Activated naive CD4-positive, alpha-beta T cell treated with anti-CD3 and anti-CD28 coated beads for 36 hours (primary cell): Measurements from ENCODE around the gene RPP21. TPM values are rescaled to one million over a fixed set of nuclear protein-coding genes. Genes with fewer than 3 reads are reported as not detected.

Source experiments
- CTCF ChIA-PET: fragments of 350-600 bp; sonication (Branson Sonifier 250); formaldehyde crosslinking; loops from one replicate; lab custom pipeline; 2021; ENCODE audit warnings: antibody characterized with exemption; lab: Charles Lee
- DNase-seq: peaks from one replicate; pipeline ENCODE4 v3.0.0-alpha.2; 2020
- H3K27ac Mint-ChIP-seq: one replicate; pipeline ENCODE4 v1.8.0; 2021; ENCODE audit warnings: mild to moderate bottlenecking, mixed read lengths
- H3K27me3 Mint-ChIP-seq: one replicate; pipeline ENCODE4 v1.8.0; 2021; ENCODE audit warnings: low read depth, mixed read lengths
- H3K36me3 Mint-ChIP-seq: one replicate; pipeline ENCODE4 v1.8.0; 2021; ENCODE audit warnings: low read depth, mixed read lengths
- H3K4me1 Mint-ChIP-seq: one replicate; pipeline ENCODE4 v1.8.0; 2021; ENCODE audit warnings: low read depth, mixed read lengths
- H3K4me3 Mint-ChIP-seq: one replicate; pipeline ENCODE4 v1.8.0; 2021; ENCODE audit warnings: mild to moderate bottlenecking, moderate library complexity, mixed read lengths
- H3K9me3 Mint-ChIP-seq: one replicate; pipeline ENCODE4 v1.8.0; 2021; ENCODE audit warnings: mixed read lengths
- intact Hi-C: fragments of 100-400 bp; cut with micrococcal nuclease; formaldehyde crosslinking; loops from one replicate; pipeline ENCODE4 v1.15.1; 2023
- total RNA-seq, 2 experiments: library from RNA; stranded (reverse); gene quantifications; one replicate each; pipeline ENCODE4 v1.2.3, GENCODE V29; 2021

The RPP21 gene
- 10 to 100 TPM; 44.8 to 45.0 TPM for total RNA-seq

DNA sequence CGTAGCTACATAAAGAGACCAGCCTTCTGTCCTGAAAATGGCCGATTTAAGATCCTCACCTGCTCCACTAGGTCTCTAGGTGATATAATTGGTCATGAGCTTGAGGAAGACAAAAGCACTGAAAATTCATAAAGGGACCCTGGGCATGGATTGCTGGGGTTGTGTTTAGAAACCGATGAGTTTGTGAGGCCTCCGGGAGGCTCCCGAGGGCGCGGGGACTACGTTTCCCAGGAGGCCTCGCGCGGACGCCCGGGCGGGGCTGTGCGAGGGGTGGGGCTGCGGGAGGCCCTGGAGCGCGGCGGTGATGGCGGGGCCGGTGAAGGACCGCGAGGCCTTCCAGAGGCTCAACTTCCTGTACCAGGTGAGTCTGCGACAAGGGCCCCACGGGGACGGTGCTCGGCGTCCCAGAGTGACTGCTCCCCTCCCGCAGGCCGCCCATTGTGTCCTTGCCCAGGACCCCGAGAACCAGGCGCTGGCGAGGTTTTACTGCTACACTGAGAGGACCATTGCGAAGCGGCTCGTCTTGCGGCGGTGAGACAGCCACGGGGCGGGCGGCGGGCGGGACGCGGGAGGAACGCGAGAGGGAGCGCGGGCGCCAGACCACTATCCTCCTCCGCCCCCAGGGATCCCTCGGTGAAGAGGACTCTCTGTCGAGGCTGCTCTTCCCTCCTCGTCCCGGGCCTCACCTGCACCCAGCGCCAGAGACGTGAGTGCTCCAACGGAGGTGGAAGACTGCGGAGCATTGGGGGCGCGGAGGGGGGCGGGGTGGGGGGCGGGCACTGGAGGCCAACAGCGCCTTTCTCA, at the start of gene RPP21:
Gene RPP21, plus strand, starts transcription at position 289 of the 804 bp plus-strand sequence. Its CDS starts 16 bp downstream, at position 305.
- intact Hi-C loops = loop anchor here (1.0 to 10.0 kb wide), 6 partner anchors 19 to 810 kb away; partner anchors contain the start of genes CCHCR1, GNL1, PRR3 and TCF19
- H3K36me3 Mint-ChIP-seq = peaks cover 24% of the 10 kb centered on the region
- DNase-seq = peak; percentile 94
- H3K27ac Mint-ChIP-seq = peak within 1 kb of the TSS; percentile 86
- no peaks in the 10 kb centered on the region for H3K9me3 Mint-ChIP-seq
- H3K4me3 Mint-ChIP-seq = peak within 1 kb of the TSS; percentile 87
- no peaks in the 10 kb centered on the region for H3K27me3 Mint-ChIP-seq
- CTCF ChIA-PET = interaction anchor here (0.6 kb wide), 1 partner anchor 1212 kb away, joined by 4 read pairs; no protein-coding TSS in a partner anchor
- H3K4me1 Mint-ChIP-seq = peaks cover 38% of the 10 kb centered on the region

DNA sequence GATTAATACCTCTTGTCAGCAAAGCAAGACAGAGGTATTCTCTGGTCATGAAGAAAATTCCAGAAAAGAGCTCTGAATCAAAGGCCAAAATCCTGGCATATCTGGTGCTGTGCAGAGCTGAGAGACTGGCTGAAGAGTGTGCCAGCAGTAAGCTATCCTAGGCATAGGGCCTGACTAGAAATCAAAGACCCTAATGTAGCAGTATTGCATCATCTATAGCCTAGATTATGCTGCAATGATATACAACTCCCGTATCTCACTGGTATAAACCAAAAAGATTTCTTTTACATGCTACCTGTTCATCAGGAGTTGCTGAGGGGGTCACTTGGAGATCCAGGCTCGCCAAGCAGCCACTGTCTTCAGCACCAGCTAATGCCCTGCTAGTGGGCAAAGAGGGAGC, 49.1 kb upstream of the RPP21 start:
- Mint-ChIP-seq H3K4me3 (no peak overlapping the region), H3K36me3 (peaks cover 36% of the 10 kb centered on the region), H3K4me1 (peaks cover 2% of the 10 kb centered on the region), H3K27ac (no peak overlapping the region), H3K9me3 (peaks cover 8% of the 10 kb centered on the region), H3K27me3 (no peaks in the 10 kb centered on the region)
- intact Hi-C loops = no loop called here
- no peak for DNase-seq
- CTCF ChIA-PET = interaction anchor here (1.1 kb wide), 1 partner anchor 17 kb away, joined by 3 read pairs; no protein-coding TSS in a partner anchor

DNA sequence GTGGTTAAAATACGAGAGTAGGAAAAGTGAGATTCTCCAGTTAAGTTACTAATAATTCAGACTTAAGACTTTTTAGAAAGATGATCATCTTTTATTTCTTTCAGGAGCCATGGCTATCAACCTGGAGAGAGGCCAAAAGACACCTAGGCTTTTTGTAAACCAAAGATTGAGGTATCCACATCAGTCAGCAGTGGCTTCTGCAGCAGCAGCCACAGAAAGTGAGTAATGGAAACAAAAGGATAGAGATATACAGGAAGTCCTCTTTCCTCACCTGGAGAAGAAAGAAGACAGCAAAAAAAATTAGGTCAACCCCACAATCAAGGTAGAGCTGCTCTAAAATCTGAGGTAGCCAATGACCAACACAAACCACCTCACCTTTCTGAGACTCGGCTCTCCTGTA, 41.0 kb upstream of the RPP21 start:
- peaks cover 69% of the 10 kb centered on the region for H3K36me3 Mint-ChIP-seq
- H3K27me3 Mint-ChIP-seq = no peaks in the 10 kb centered on the region
- peaks cover 15% of the 10 kb centered on the region for H3K9me3 Mint-ChIP-seq
- H3K4me1 Mint-ChIP-seq = peaks cover 40% of the 10 kb centered on the region
- DNase-seq = no peak
- H3K27ac Mint-ChIP-seq = no peak overlapping the region
- intact Hi-C loops = no loop called here
- CTCF ChIA-PET = no interaction called here
- no peak overlapping the region for H3K4me3 Mint-ChIP-seq

GRCh38 chr6:30311101-30311500, 33.9 kb upstream of the RPP21 start:
- Mint-ChIP-seq H3K4me3 (no peak overlapping the region), H3K27me3 (no peaks in the 10 kb centered on the region), H3K36me3 (peaks cover 57% of the 10 kb centered on the region), H3K27ac (no peak overlapping the region), H3K9me3 (no peaks in the 10 kb centered on the region), H3K4me1 (peaks cover 29% of the 10 kb centered on the region)
- intact Hi-C loops = no loop called here
- DNase-seq = no peak
- CTCF ChIA-PET = no interaction called here

DNA sequence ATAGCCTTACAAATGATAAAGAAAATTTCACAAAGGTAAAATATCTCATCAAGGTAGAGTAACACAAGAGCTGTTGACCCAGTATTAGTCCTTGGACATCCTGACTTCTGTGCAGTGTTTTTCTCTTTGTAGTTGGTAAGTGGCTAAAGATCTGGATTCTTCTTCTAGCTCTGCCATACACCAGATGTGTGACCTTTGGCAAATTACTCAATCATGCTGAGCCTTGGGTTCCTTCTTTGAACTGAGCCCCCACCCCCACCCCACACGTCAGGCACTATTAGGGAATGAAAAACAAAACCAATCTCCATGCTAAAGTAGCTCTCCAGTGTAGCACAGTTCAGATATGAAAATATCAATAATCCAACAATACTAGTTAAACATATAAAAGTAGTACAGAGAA, 33.3 kb upstream of the RPP21 start:
- intact Hi-C loops = no loop called here
- DNase-seq = no peak
- Mint-ChIP-seq H3K27me3 (no peaks in the 10 kb centered on the region), H3K4me1 (peaks cover 28% of the 10 kb centered on the region), H3K36me3 (peaks cover 55% of the 10 kb centered on the region), H3K4me3 (no peak overlapping the region), H3K9me3 (no peaks in the 10 kb centered on the region), H3K27ac (no peak overlapping the region)
- CTCF ChIA-PET = no interaction called here

DNA sequence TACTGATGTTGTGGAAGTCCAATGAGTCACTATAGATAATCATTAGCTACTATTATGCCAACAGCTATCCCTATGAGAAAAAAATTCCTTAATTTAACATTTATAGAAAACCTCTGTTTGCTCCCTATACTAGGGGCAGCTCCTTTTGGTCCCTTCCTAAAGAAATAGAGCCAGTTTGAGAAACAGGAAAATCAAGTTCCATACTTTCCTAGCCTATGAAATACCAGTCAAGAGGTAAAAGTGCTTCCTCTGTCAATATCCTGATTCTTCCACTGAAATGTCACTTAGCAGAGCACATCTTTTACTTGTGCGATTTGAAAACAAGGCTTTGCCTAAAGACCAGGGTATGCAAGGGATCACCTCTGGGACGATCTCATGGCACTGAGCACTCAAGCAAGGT, 32.7 kb upstream of the RPP21 start:
- H3K9me3 Mint-ChIP-seq = no peaks in the 10 kb centered on the region
- DNase-seq = no peak
- CTCF ChIA-PET = no interaction called here
- H3K27ac Mint-ChIP-seq = no peak overlapping the region
- H3K27me3 Mint-ChIP-seq = no peaks in the 10 kb centered on the region
- H3K4me1 Mint-ChIP-seq = peaks cover 23% of the 10 kb centered on the region
- intact Hi-C loops = no loop called here
- H3K4me3 Mint-ChIP-seq = no peak overlapping the region
- H3K36me3 Mint-ChIP-seq = peaks cover 52% of the 10 kb centered on the region

- Mint-ChIP-seq H3K27ac (no peak overlapping the region), H3K27me3 (no peaks in the 10 kb centered on the region), H3K4me1 (peaks cover 27% of the 10 kb centered on the region), H3K4me3 (no peak overlapping the region), H3K9me3 (no peaks in the 10 kb centered on the region), H3K36me3 (peaks cover 46% of the 10 kb centered on the region)
- CTCF ChIA-PET = no interaction called here
- no peak for DNase-seq
- intact Hi-C loops = no loop called here
Observed at GRCh38 chr6:30312676-30313321, 32.2 kb upstream of the RPP21 start.

DNA sequence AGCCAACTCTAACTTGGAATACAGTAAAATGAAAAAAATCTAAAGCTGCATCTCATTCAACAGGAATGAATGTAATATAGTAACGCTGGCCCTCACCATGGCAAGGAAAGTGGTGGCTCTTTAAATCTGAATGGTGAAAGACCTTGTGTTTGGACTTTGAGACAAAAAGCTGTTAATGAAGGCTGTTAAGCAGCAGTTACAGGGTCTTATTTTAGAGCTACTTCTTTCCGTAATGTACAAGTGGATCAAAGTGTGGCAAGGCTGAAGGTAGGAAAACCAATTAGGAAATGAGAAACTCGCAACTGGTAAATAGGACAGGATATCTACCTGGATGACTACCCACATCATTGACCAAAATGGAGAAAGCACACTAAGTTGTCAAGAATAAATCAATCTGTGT, 29.8 kb upstream of the RPP21 start:
- no peak for DNase-seq
- peaks cover 38% of the 10 kb centered on the region for H3K36me3 Mint-ChIP-seq
- peaks cover 36% of the 10 kb centered on the region for H3K4me1 Mint-ChIP-seq
- no peaks in the 10 kb centered on the region for H3K9me3 Mint-ChIP-seq
- CTCF ChIA-PET = interaction anchor here (1.2 kb wide), 1 partner anchor 43 kb away, joined by 3 read pairs; no protein-coding TSS in a partner anchor
- no peak overlapping the region for H3K4me3 Mint-ChIP-seq
- H3K27ac Mint-ChIP-seq = no peak overlapping the region
- H3K27me3 Mint-ChIP-seq = no peaks in the 10 kb centered on the region
- intact Hi-C loops = no loop called here

DNA sequence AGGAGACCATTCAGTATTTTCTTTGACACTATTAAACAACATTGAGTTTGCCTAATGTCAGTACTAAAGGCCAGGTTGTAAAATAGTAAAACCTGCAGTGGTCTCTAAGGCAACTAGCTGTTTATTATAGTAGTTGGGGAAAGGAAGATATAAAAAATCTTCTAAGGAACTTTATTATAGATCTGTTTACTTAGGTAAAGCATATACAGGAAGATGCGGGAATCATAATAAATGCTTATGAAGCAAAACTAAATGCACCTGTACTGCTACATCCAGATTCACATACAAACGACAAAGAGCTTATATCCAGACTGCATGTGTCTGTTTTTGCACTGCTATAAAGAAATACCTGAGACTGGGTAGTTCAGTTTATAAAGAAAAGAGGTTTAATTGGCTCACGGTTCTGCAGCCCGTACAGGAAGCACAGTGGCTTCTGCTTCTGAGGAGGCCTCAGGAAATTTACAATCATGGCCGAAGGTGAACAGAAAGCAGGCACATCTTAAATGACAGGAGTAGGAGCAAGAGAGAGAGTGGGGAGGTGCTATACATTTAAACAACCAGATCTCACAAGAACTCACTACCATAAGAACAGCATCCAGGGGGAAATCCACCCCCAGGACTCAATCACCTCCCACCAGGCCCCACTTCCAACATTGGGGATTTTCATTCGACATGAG, 26.9 kb upstream of the RPP21 start:
- DNase-seq = no peak
- Mint-ChIP-seq H3K4me1 (peaks cover 56% of the 10 kb centered on the region), H3K27me3 (no peaks in the 10 kb centered on the region), H3K36me3 (peaks cover 37% of the 10 kb centered on the region), H3K4me3 (no peak overlapping the region), H3K27ac (no peak overlapping the region), H3K9me3 (no peaks in the 10 kb centered on the region)
- intact Hi-C loops = no loop called here
- CTCF ChIA-PET = interaction anchor here (1.2 kb wide), 1 partner anchor 99 kb away, joined by 3 read pairs; no protein-coding TSS in a partner anchor

GRCh38 chr6:30319146-30319835, 25.7 kb upstream of the RPP21 start:
- CTCF ChIA-PET = no interaction called here
- H3K4me3 Mint-ChIP-seq = no peak overlapping the region
- peaks cover 28% of the 10 kb centered on the region for H3K36me3 Mint-ChIP-seq

GRCh38 chr6:30321692-30322388, 23.1 kb upstream of the RPP21 start:
- no peak overlapping the region for H3K4me3 Mint-ChIP-seq
- peaks cover 72% of the 10 kb centered on the region for H3K4me1 Mint-ChIP-seq
- H3K9me3 Mint-ChIP-seq = no peaks in the 10 kb centered on the region
- DNase-seq = no peak
- CTCF ChIA-PET = no interaction called here
- H3K27ac Mint-ChIP-seq = peak overlapping the region; percentile 85
- intact Hi-C loops = no loop called here
- peaks cover 23% of the 10 kb centered on the region for H3K36me3 Mint-ChIP-seq
- H3K27me3 Mint-ChIP-seq = no peaks in the 10 kb centered on the region

More at GRCh38 chr6:30319146-30319835, 25.7 kb upstream of the RPP21 start:
- H3K27me3 Mint-ChIP-seq = no peaks in the 10 kb centered on the region
- intact Hi-C loops = no loop called here
- H3K4me1 Mint-ChIP-seq = peaks cover 66% of the 10 kb centered on the region
- DNase-seq = no peak
- peak overlapping the region; percentile 4 for H3K27ac Mint-ChIP-seq
- H3K9me3 Mint-ChIP-seq = no peaks in the 10 kb centered on the region
